ENCODE data around the gene CHORDC1.
"Not testable (repeated sequence)": the region's sequence is repeated elsewhere in the genome, so short reads cannot be mapped to it uniquely, and the experiment has no call there.

Gene CHORDC1

DNA sequence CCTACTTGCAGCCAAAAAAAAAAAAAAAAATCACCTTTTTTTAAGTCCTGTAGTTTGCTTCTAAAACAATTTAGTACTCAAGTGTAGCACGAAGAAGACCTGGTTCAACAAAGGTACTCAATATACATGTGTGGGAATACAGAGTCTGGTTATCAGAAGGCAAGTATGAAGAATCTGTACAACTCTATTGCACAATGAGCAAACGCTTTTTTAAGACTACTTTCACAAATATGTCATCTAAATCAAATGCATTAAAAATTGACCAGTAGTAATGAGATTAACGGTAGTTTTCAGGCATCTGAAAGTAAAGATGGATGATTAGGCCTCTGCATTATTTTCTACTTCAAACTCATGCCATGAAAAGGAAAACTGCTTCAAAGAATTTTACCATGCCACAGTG is 9.5 kb downstream of the CHORDC1 start:
- no peak for DNase-seq

GRCh38 chr11:90208857-90209256 is 14.0 kb downstream of the CHORDC1 start:
- no peak for DNase-seq

GRCh38 chr11:90207992-90208391 is 14.9 kb downstream of the CHORDC1 start:
- DNase-seq = not testable (repeated sequence)

GRCh38 chr11:90204832-90205646 is 17.8 kb downstream of the CHORDC1 start:
- DNase-seq = peak; percentile 13 to 77 (median 48)

DNA sequence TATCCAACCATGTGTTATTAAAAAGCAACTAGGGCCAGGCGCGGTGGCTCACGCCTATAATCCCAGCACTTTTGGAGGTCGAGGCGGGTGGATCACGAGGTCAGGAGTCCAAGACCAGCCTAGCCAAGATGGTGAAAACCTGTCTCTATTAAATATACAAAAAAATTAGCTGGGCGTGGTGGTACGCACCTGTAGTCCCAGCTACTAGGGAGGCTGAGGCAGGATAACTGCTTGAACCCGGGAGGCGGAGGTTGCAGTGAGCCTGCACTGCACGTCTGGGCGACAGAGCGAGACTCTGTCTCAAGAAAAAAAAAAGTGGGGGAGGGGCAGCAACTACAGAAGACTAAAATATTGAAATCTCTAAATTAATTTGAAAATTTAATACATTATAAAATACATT is 18.4 kb downstream of the CHORDC1 start:
- DNase-seq = no peak

DNA sequence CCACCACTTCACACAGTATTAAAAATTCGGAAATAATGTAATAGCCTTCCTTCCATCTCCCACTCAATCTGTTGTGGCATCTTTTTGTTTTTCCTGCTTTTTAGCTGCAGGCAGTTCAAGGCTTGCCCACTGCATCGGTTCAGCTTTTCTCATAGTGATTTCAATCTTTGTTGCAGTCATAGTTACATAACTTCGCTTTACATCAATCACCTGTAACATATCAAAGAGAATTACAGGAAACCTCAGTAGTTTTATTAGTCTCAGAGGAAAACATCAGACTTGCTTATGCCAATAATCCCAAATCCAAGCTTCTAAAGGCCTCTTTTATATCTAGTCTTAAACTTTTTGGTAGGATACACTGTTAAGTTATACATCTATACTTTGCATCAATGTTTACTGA is 20.5 kb downstream of the CHORDC1 start:
- no peak for DNase-seq

DNA sequence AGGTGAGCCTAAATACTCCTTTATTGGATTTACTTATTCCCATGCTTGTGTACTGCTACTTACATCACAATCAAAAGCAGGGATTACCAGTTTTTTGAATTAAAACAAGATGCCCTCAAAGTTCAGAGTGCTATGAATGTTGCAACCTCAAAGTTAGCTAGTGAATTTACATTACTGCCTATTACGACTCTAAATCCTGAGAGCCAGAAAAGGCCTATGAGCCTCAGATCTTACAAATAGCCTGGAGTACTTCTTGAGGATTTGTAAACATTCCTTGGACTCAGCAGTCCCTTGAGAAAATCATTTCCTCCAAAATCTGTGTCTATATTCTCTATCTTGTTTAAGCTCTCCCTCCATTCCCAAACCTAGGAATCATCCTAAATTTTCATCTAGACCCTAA is 25.5 kb downstream of the CHORDC1 start:
- DNase-seq = no peak

DNA sequence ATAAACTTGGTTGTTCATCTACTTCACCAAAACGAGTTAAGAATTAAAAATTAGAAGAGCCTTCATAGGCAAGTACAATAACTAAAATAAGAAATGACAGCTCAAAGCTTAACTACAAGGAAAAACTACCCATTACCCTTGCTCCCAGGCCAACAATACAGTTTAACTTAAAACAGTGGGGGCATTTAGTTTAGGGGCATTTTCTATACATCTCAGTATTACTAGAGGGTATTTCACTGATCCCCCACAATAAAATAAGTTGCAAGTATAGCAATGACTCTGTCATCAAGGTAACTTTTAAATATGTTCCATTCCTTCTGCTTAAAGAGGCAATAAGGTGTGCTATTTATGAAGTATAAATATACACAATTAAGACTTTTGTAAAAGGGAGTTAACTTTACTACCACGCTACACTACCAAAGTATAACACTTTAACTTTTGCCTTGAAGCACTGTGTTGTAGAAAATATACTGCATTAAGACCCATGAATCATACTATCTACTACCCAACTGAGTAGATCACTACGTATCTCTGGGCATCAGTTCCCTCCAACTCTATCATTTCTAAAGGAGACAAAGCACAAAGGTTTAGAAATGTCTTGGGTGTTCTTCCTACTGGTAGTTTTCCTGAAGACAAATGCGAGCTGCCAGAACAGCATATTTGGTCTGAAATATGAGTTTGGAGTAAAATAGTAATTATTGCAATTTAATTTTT is 29.8 kb downstream of the CHORDC1 start:
- DNase-seq = no peak

GRCh38 chr11:90189011-90189410 is 33.8 kb downstream of the CHORDC1 start:
- DNase-seq = no peak

GRCh38 chr11:90187839-90188238 is 35.0 kb downstream of the CHORDC1 start:
- no peak for DNase-seq

- DNase-seq = no peak
These were observed 42.9 kb downstream of the CHORDC1 start for GRCh38 chr11:90179923-90180322.

GRCh38 chr11:90178751-90179150 is 44.1 kb downstream of the CHORDC1 start:
- DNase-seq = no peak

- no peak for DNase-seq
These were observed 46.8 kb downstream of the CHORDC1 start for GRCh38 chr11:90176069-90176468.

GRCh38 chr11:90171359-90171758 is 51.5 kb downstream of the CHORDC1 start:
- DNase-seq = no peak

- DNase-seq = no peak
These were observed 54.3 kb downstream of the CHORDC1 start for GRCh38 chr11:90168571-90168970.

GRCh38 chr11:90167704-90168103 is 55.1 kb downstream of the CHORDC1 start:
- DNase-seq = not testable (repeated sequence)

- DNase-seq = not testable (repeated sequence)
These were observed 55.8 kb downstream of the CHORDC1 start for GRCh38 chr11:90166982-90167573.

Measured in NCI-H1417 (cell line).